SJSA1 (cell line): ENCODE results near the gene KBTBD12. TPM values are rescaled to one million over a fixed set of nuclear protein-coding genes. Genes with fewer than 3 reads are reported as not detected.
"Not testable (repeated sequence)": the region's sequence is repeated elsewhere in the genome, so short reads cannot be mapped to it uniquely, and the experiment has no call there.

Experiments used
- DNase-seq, 2 experiments: peaks; one replicate each; pipeline ENCODE4 v3.0.0-alpha.2; 2015 to 2020; ENCODE audit warnings: low spot score in 2 of 2, low read depth in 1 of 2
- H3K27ac ChIP-seq: fragments of 250-450 bp; sonication (Bioruptor Pico); 2 replicates; pipeline ENCODE4 v1.5.1; 2020; ENCODE audit warnings: mild to moderate bottlenecking, moderate library complexity
- H3K27me3 ChIP-seq: fragments of 250-450 bp; sonication (Bioruptor Pico); replicated peaks from 2 replicates; pipeline ENCODE4 v1.5.1; 2020; ENCODE audit warnings: mild to moderate bottlenecking, moderate library complexity
- H3K36me3 ChIP-seq: fragments of 250-450 bp; sonication (Bioruptor Pico); 2 replicates; pipeline ENCODE4 v1.5.1; 2020; ENCODE audit warnings: mild to moderate bottlenecking
- H3K4me1 ChIP-seq: fragments of 250-450 bp; sonication (Bioruptor Pico); replicated peaks from 2 replicates; pipeline ENCODE4 v1.6.1; 2021; ENCODE audit warnings: mild to moderate bottlenecking
- H3K4me3 ChIP-seq: fragments of 250-450 bp; sonication (Bioruptor Pico); 2 replicates; pipeline ENCODE4 v1.5.1; 2020; ENCODE audit warnings: mild to moderate bottlenecking
- H3K9me3 ChIP-seq: fragments of 250-450 bp; sonication (Bioruptor Pico); replicated peaks from 2 replicates; pipeline ENCODE4 v1.5.1; 2020; ENCODE audit warnings: mild to moderate bottlenecking
- total RNA-seq: library from RNA; depleted of rRNA; stranded (reverse); fragments of >200 nt; shearing (Covaris generic); gene quantifications from 2 replicates; pipeline ENCODE4 v1.2.3, GENCODE V29; 2014

Gene KBTBD12
- total RNA-seq, 1 experiment from 2014 or later: not detected

GRCh38 chr3:127889461-127889863 lies 25.6 kb upstream of the KBTBD12 start:
- no peak for DNase-seq
- H3K36me3 ChIP-seq: no peaks in the 10 kb centered on the region
- H3K27ac ChIP-seq: no peak overlapping the region
- H3K9me3 ChIP-seq: no peaks in the 10 kb centered on the region; the same call in 1 of the 2 replicates
- H3K27me3 ChIP-seq: no peaks in the 10 kb centered on the region
- no peaks in the 10 kb centered on the region for H3K4me1 ChIP-seq
- H3K4me3 ChIP-seq: no peak overlapping the region

DNA sequence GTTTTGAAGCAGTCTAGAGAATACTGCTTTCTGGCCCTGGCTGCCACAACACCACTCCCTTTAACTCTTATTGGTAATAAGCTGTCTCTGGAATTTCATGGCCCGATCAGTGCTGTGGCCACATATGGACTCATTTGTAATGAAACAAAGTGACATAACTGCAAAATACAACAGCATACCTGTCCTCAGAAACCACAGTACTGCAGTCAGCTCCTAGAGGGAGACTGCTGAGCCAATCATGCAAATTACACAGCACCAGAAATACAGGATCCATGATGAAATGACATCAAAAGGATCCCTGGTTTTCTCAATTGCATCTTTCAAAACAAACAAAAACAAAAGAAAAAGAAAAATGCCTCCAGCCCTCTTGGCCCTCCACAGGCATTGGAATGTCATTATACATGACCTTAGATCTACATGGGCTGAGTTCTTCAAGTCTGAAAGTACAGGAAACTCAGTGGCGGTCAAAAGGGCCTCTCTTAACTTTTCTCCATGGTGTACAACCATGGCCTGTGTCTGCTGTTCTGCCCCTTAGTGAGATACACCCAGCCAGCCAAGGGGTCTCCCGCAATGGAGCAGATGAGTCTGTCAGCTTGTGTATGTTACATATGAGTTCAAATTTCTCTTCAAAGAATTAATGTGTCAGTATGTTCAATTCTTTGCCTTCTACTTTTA lies 24.9 kb upstream of the KBTBD12 start:
- H3K27me3 ChIP-seq: no peaks in the 10 kb centered on the region
- H3K4me1 ChIP-seq: no peaks in the 10 kb centered on the region
- no peaks in the 10 kb centered on the region; the same call in 1 of the 2 replicates for H3K9me3 ChIP-seq
- no peak for DNase-seq
- no peaks in the 10 kb centered on the region for H3K36me3 ChIP-seq
- H3K27ac ChIP-seq: no peak overlapping the region
- H3K4me3 ChIP-seq: no peak overlapping the region

DNA sequence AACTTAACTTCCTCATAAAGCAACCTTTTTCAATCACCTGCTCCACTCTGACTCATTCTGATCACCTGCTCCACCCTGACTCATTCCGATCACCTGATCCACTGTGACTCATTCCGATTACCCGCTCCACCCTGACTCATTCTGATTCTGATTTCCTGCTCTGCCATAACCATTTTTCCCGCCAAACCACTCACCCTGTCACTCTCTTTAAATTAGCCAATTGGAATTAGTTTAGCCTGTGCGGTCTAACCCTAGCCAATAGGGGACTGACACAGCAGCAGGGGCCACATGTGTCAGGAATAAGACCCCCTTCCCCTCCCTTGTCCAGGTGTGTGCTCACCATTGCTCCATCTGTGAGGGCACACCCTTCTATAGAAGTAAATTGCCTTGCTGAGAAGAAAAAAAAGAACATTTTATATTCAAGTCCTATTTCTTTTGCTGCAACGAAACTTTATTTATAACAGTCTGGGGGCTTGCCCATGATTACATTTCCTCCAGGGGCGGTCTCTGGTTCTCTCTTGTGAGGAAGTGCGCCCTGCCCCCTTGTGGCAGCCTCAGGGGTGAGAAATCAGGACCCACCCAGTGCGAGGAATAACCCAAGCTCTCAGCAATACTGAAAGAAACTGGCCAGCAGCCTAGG lies 24.3 kb upstream of the KBTBD12 start:
- not testable (repeated sequence) for DNase-seq, H3K9me3 ChIP-seq, H3K27me3 ChIP-seq, H3K36me3 ChIP-seq, H3K4me1 ChIP-seq, H3K27ac ChIP-seq, H3K4me3 ChIP-seq

- Histone ChIP-seq H3K27me3 (no peaks in the 10 kb centered on the region), H3K9me3 (no peaks in the 10 kb centered on the region; the same call in 1 of the 2 replicates), H3K4me3 (no peak overlapping the region), H3K27ac (no peak overlapping the region), H3K36me3 (no peaks in the 10 kb centered on the region), H3K4me1 (no peaks in the 10 kb centered on the region)
- no peak for DNase-seq
These were observed 20.6 kb upstream of the KBTBD12 start for GRCh38 chr3:127894481-127894880.

- DNase-seq: no peak
- H3K4me1 ChIP-seq: no peaks in the 10 kb centered on the region
- H3K36me3 ChIP-seq: no peaks in the 10 kb centered on the region
- no peak overlapping the region for H3K4me3 ChIP-seq
- no peaks in the 10 kb centered on the region for H3K9me3 ChIP-seq
- H3K27ac ChIP-seq: no peak overlapping the region
- no peaks in the 10 kb centered on the region for H3K27me3 ChIP-seq
These were observed 15.8 kb upstream of the KBTBD12 start for GRCh38 chr3:127899200-127899599.

DNA sequence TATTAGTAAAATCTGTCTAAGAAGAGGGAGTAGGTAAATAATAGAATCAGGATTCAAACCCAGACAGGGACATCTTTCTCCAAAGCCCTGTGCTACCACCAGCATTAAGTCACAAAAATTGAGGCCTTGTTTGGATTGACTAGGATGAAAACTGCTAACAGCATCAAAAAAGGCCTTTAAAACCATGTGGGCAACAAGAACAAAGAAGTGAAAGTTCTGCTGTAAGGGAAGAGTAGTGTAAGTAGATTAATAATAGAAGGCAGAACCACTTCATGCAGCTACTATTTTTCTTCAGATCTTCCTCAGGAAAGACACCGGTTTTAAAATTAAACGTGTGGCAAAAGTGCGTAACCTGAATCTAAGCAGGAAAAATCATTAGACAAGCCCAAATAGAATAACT lies 15.3 kb upstream of the KBTBD12 start:
- Histone ChIP-seq H3K4me1 (no peaks in the 10 kb centered on the region), H3K36me3 (no peaks in the 10 kb centered on the region), H3K9me3 (no peaks in the 10 kb centered on the region), H3K4me3 (no peak overlapping the region), H3K27me3 (no peaks in the 10 kb centered on the region; the same call in 1 of the 2 replicates), H3K27ac (no peak overlapping the region)
- no peak for DNase-seq

- Histone ChIP-seq H3K27me3 (no peaks in the 10 kb centered on the region; the same call in 1 of the 2 replicates), H3K27ac (no peak overlapping the region), H3K4me3 (no peak overlapping the region), H3K36me3 (no peaks in the 10 kb centered on the region), H3K9me3 (no peaks in the 10 kb centered on the region), H3K4me1 (no peaks in the 10 kb centered on the region)
- no peak for DNase-seq
These were observed 14.5 kb upstream of the KBTBD12 start for GRCh38 chr3:127900536-127900935.

DNA sequence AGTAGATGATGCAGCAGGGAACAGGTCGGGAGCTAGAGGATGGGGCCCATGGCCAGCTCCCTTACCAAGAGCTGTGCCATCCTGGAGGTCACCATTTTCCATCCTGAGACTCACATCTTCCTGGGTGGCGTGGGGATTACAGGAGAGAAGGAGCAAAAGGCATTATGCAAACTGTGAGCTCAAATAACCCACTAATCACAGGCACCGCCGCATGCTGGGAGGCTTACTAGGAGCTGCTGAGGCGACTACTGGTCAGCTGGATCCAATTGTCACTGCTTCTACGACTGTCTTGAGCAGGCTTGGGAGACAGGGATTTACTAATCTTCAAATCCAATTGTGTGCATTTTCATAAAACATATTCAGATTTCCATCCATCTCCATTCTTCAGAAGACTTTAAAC lies 12.5 kb upstream of the KBTBD12 start:
- Histone ChIP-seq H3K27ac (no peak overlapping the region), H3K9me3 (no peaks in the 10 kb centered on the region), H3K36me3 (no peaks in the 10 kb centered on the region), H3K27me3 (no peaks in the 10 kb centered on the region; the same call in 1 of the 2 replicates), H3K4me3 (no peak overlapping the region), H3K4me1 (no peaks in the 10 kb centered on the region)
- DNase-seq: no peak

- DNase-seq: no peak
- Histone ChIP-seq H3K27me3 (peaks cover 3% of the 10 kb centered on the region; the same call in 1 of the 2 replicates), H3K4me3 (no peak overlapping the region), H3K4me1 (no peaks in the 10 kb centered on the region; the same call in 1 of the 2 replicates), H3K9me3 (no peaks in the 10 kb centered on the region), H3K36me3 (no peaks in the 10 kb centered on the region), H3K27ac (no peak overlapping the region)
These were observed 11.2 kb upstream of the KBTBD12 start for GRCh38 chr3:127903611-127904375.

- no peaks in the 10 kb centered on the region for H3K9me3 ChIP-seq
- no peak overlapping the region for H3K27ac ChIP-seq
- H3K4me1 ChIP-seq: no peaks in the 10 kb centered on the region; the same call in 1 of the 2 replicates
- DNase-seq: no peak
- H3K36me3 ChIP-seq: no peaks in the 10 kb centered on the region
- no peak overlapping the region for H3K4me3 ChIP-seq
- H3K27me3 ChIP-seq: peaks cover 3% of the 10 kb centered on the region; the same call in 1 of the 2 replicates
These were observed 9.5 kb upstream of the KBTBD12 start for GRCh38 chr3:127905556-127905955.

- H3K9me3 ChIP-seq, DNase-seq, H3K4me3 ChIP-seq, H3K36me3 ChIP-seq, H3K27ac ChIP-seq, H3K4me1 ChIP-seq, H3K27me3 ChIP-seq: not testable (repeated sequence)
These were observed 8.4 kb upstream of the KBTBD12 start for GRCh38 chr3:127906653-127907052.

GRCh38 chr3:127908202-127908601 lies 6.8 kb upstream of the KBTBD12 start:
- no peak overlapping the region for H3K4me3 ChIP-seq
- peaks cover 3% of the 10 kb centered on the region; the same call in 1 of the 2 replicates for H3K27me3 ChIP-seq
- no peaks in the 10 kb centered on the region for H3K36me3 ChIP-seq
- no peaks in the 10 kb centered on the region; the same call in 1 of the 2 replicates for H3K4me1 ChIP-seq
- H3K27ac ChIP-seq: no peak overlapping the region
- H3K9me3 ChIP-seq: no peaks in the 10 kb centered on the region
- DNase-seq: no peak

DNA sequence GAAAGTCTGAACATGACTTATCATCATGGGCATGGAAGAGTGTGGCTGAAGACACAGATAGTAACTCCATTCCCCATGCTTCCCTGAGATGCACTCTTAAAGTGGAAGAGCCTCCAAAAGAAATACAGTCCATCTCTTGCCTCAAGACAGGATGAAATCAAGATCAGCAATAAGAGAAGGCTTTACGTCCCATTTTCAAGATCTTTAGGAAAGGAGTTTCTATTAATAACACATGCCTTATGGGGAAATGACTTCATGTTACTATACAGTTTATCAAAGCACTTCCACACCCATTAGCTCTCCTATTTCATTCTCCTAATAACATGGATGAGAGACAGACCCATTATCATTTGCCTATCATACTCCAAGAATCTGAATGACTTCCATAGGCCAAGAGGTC lies 6.1 kb upstream of the KBTBD12 start:
- no peaks in the 10 kb centered on the region; the same call in 1 of the 2 replicates for H3K4me1 ChIP-seq
- H3K27ac ChIP-seq: no peak overlapping the region
- no peak for DNase-seq
- H3K36me3 ChIP-seq: no peaks in the 10 kb centered on the region
- H3K9me3 ChIP-seq: no peaks in the 10 kb centered on the region
- H3K4me3 ChIP-seq: no peak overlapping the region
- H3K27me3 ChIP-seq: peaks cover 3% of the 10 kb centered on the region; the same call in 1 of the 2 replicates

GRCh38 chr3:127909646-127910045 lies 5.4 kb upstream of the KBTBD12 start:
- no peaks in the 10 kb centered on the region for H3K9me3 ChIP-seq
- H3K36me3 ChIP-seq: no peaks in the 10 kb centered on the region
- no peak overlapping the region for H3K27ac ChIP-seq
- no peak overlapping the region for H3K4me3 ChIP-seq
- H3K4me1 ChIP-seq: no peaks in the 10 kb centered on the region; the same call in 1 of the 2 replicates
- no peak for DNase-seq
- peaks cover 3% of the 10 kb centered on the region; the same call in 1 of the 2 replicates for H3K27me3 ChIP-seq
